Transverse colon (tissue), 4 donors: ENCODE measurements around the gene UNC93B1. TPM values are rescaled to one million over a fixed set of nuclear protein-coding genes. Genes with fewer than 3 reads are reported as not detected.
"Not testable (repeated sequence)": the region's sequence is repeated elsewhere in the genome, so short reads cannot be mapped to it uniquely, and the experiment has no call there.

Experiments used
- DNase-seq: peaks from one replicate; pipeline ENCODE4 v3.0.0-alpha.2; 2019
- H3K27ac ChIP-seq, 4 donors: fragments of 200-600 bp; sonication (generic); 2 replicates each; pipeline ENCODE4 v1.5.1; 2016 to 2018; ENCODE audit warnings: inconsistent platforms in 4 of 4
- H3K27me3 ChIP-seq: fragments of 200-600 bp; sonication (generic); 2 replicates; pipeline ENCODE4 v1.5.1; 2017; ENCODE audit warnings: inconsistent platforms
- H3K36me3 ChIP-seq, 4 donors: fragments of 200-600 bp; sonication (generic); 2 replicates each; pipeline ENCODE4 v1.5.1; 2017 to 2019; ENCODE audit warnings: inconsistent platforms in 4 of 4
- H3K4me1 ChIP-seq, 4 donors: fragments of 200-600 bp; sonication (generic); 2 replicates each; pipeline ENCODE4 v1.5.1; 2017 to 2020; ENCODE audit warnings: inconsistent platforms in 4 of 4
- H3K4me3 ChIP-seq, 4 donors: fragments of 200-600 bp; sonication (generic); 1 replicate in 1 of 4; 2 replicates in 3 of 4; pipeline versions ENCODE4 v1.5.1 to v1.6.1; 2017 to 2019; ENCODE audit warnings: inconsistent platforms in 4 of 4
- H3K9me3 ChIP-seq, 2 donors: fragments of 200-600 bp; sonication (generic); 2 replicates each; pipeline ENCODE4 v1.5.1; 2017 to 2019; ENCODE audit warnings: inconsistent platforms in 2 of 2
- POLR2AphosphoS5 ChIP-seq, 3 donors: sonication (generic); formaldehyde crosslinking; IDR thresholded peaks; one replicate each; pipeline ENCODE4 v1.6.1; 2016; ENCODE audit warnings: antibody characterized with exemption in 3 of 3
- WGBS, 2 donors: methylation state at CpG; one replicate each; pipeline ENCODE4 v1.1.5; 2018; ENCODE audit warnings: low coverage in 1 of 2; 5-methylcytosine and 5-hydroxymethylcytosine counted together
- in situ Hi-C, 4 donors: fragments of 200-750 bp; cut with MboI; loops; one replicate each; pipeline versions ENCODE4 v1.15.0 to v1.15.1; 2017; ENCODE audit warnings: low sequenced_read_pairs in 3 of 4, low pct_ligation_motif_present in 1 of 4, low pct_unique_long_range_greater_than_20kb in 1 of 4
- intact Hi-C: fragments of 100-400 bp; cut with DNase I; formaldehyde crosslinking; loops from one replicate; pipeline ENCODE4 v1.15.1; 2023; ENCODE audit warnings: low total_unique reads
- total RNA-seq, 4 donors: library from RNA; depleted of rRNA; stranded (reverse); fragments of >200 nt; gene quantifications; one replicate each; pipeline ENCODE4 v1.1.0, GENCODE V29; 2016

The UNC93B1 gene
- total RNA-seq, 4 donors from 2014 or later = 32.2 to 67.7 (median 54.7) TPM

- H3K27me3 ChIP-seq, H3K4me3 ChIP-seq, H3K36me3 ChIP-seq, in situ Hi-C loops, H3K4me1 ChIP-seq, H3K9me3 ChIP-seq, intact Hi-C loops: not testable (repeated sequence)
- peak overlapping the region in 1 of 4 donors; percentile 42 for H3K27ac ChIP-seq
- WGBS, 2 donors = 38 to 100% methylated on average over 1 to 17 of the region's 17 CpGs
- peak; percentile 78 for DNase-seq
- peak in 1 of 3 donors; percentile 30 for TF ChIP-seq POLR2AphosphoS5 (IDR thresholded peaks at IDR 0.05)
Observed at GRCh38 chr11:67978766-67979418, 25.0 kb downstream of the UNC93B1 start.

GRCh38 chr11:67974746-67975145 lies 29.2 kb downstream of the UNC93B1 start:
- H3K27ac ChIP-seq, DNase-seq, in situ Hi-C loops, H3K36me3 ChIP-seq, H3K27me3 ChIP-seq, H3K9me3 ChIP-seq, H3K4me3 ChIP-seq, H3K4me1 ChIP-seq, intact Hi-C loops: not testable (repeated sequence)
- WGBS, 2 donors = 85% methylated on average over 12 of the region's 12 CpGs; no CpG with 5 or more reads in 1 of the 2 donors

DNA sequence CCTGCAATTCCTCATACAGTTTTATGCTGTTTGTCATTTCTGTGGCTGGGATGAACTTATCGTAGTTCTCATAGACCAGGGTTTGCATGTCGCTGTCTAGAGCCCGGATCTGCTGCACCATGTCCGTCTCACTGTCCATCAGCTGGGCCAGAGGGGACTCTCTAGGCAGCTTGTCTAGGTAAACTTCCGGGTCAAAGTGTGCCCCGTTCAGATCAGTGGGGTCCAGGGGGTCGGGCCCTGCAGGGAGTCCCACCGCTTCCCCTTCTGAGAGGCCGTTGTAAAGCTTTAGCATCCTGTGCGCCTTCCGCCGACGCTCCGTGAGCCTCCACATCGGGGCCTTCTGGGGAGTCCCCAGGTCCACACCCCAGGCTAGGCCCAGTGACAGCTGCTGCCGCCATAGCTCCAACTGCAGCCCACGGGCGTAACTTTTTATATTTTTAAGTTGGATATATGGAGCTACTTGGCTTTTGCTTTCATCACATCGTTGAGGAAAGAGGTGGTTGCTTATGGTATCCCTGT lies 38.0 kb downstream of the UNC93B1 start:
- DNase-seq, H3K36me3 ChIP-seq, H3K4me3 ChIP-seq, H3K9me3 ChIP-seq, H3K27me3 ChIP-seq, in situ Hi-C loops, intact Hi-C loops, H3K27ac ChIP-seq, H3K4me1 ChIP-seq: not testable (repeated sequence)
- WGBS, 2 donors = 94% methylated on average over 3 to 19 of the region's 19 CpGs

GRCh38 chr11:67964746-67965145 lies 39.2 kb downstream of the UNC93B1 start:
- H3K27ac ChIP-seq, H3K4me3 ChIP-seq, intact Hi-C loops, in situ Hi-C loops, H3K36me3 ChIP-seq, H3K27me3 ChIP-seq, H3K9me3 ChIP-seq, H3K4me1 ChIP-seq, DNase-seq: not testable (repeated sequence)

DNA sequence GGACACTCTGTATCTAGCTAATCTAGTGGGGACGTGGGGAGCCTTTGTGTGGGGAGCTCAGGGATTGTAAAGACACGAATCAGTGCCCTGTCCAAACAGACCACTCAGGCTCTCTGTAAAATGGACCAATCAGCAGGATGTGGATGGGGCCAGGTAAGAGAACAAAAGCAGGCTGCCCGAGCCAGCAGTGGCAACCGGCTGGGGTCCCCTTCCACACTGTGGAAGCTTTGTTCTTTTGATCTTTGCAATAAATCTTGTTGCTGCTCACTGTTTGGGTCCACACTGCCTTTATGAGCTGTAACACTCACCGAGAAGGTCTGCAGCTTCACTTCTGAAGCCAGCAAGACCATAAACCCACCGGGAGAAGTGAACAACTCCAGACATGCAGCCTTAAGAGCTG lies 40.0 kb downstream of the UNC93B1 start:
- H3K9me3 ChIP-seq, H3K4me3 ChIP-seq, H3K27ac ChIP-seq, in situ Hi-C loops, intact Hi-C loops, H3K27me3 ChIP-seq, H3K36me3 ChIP-seq, H3K4me1 ChIP-seq, DNase-seq: not testable (repeated sequence)
- 23% methylated on average over 6 of the region's 6 CpGs; no CpG with 5 or more reads in 1 of the 2 donors for WGBS, 2 donors

GRCh38 chr11:67963217-67963616 lies 40.7 kb downstream of the UNC93B1 start:
- in situ Hi-C loops, H3K36me3 ChIP-seq, DNase-seq, H3K4me3 ChIP-seq, H3K27ac ChIP-seq, H3K27me3 ChIP-seq, H3K4me1 ChIP-seq, intact Hi-C loops, H3K9me3 ChIP-seq: not testable (repeated sequence)
- WGBS, 2 donors = 90% methylated on average over 15 of the region's 16 CpGs; no CpG with 5 or more reads in 1 of the 2 donors

GRCh38 chr11:67956236-67956635 lies 47.7 kb downstream of the UNC93B1 start:
- H3K4me1 ChIP-seq, H3K27ac ChIP-seq, H3K9me3 ChIP-seq, H3K27me3 ChIP-seq, H3K4me3 ChIP-seq, in situ Hi-C loops, DNase-seq, intact Hi-C loops, H3K36me3 ChIP-seq: not testable (repeated sequence)
- 72 to 80% methylated on average over 1 to 6 of the region's 6 CpGs for WGBS, 2 donors
